GM23338 (cell line): ENCODE measurements around the gene DNAAF2. TPM values are rescaled to one million over a fixed set of nuclear protein-coding genes. Genes with fewer than 3 reads are reported as not detected.

Source experiments
- ATAC-seq: fragments of 200-7000 bp; cut with Tn5 transposase; 3 replicates; pipeline ENCODE4 v1.9.1; 2020
- DNase-seq: peaks from one replicate; pipeline ENCODE4 v3.0.0-alpha.2; 2015; ENCODE audit warnings: low spot score
- H2AFZ ChIP-seq: fragments of 200-600 bp; sonication (generic); 2 replicates; pipeline ENCODE4 v1.8.0; 2016; ENCODE audit warnings: antibody characterized with exemption, mild to moderate bottlenecking, moderate library complexity
- H3F3A ChIP-seq: fragments of 200-600 bp; sonication (generic); replicated peaks from 2 replicates; pipeline ENCODE4 v1.8.0; 2017; ENCODE audit warnings: antibody characterized with exemption, mixed run types, low read depth
- H3K27ac ChIP-seq: fragments of 200-600 bp; sonication (generic); 2 replicates; pipeline ENCODE4 v1.6.1; 2016; ENCODE audit warnings: low read depth
- H3K27me3 ChIP-seq: fragments of 200-600 bp; sonication (generic); 2 replicates; pipeline ENCODE4 v1.8.0; 2016; ENCODE audit warnings: mild to moderate bottlenecking, mixed run types, moderate library complexity; ENCODE audit not compliant: insufficient read depth
- H3K36me3 ChIP-seq: fragments of 200-600 bp; sonication (generic); 2 replicates; pipeline ENCODE4 v1.8.0; 2016; ENCODE audit warnings: mild to moderate bottlenecking; ENCODE audit not compliant: insufficient read depth
- H3K4me1 ChIP-seq: fragments of 200-600 bp; sonication (generic); 2 replicates; pipeline ENCODE4 v1.8.0; 2016; ENCODE audit warnings: mild to moderate bottlenecking, moderate library complexity; ENCODE audit not compliant: insufficient read depth
- H3K4me2 ChIP-seq: fragments of 200-600 bp; sonication (generic); 2 replicates; pipeline ENCODE4 v1.7.1; 2017; ENCODE audit warnings: mixed run types
- H3K4me3 ChIP-seq: fragments of 200-600 bp; sonication (generic); 2 replicates; pipeline ENCODE4 v1.6.1; 2016; ENCODE audit warnings: mixed run types
- H3K79me2 ChIP-seq: fragments of 200-600 bp; sonication (generic); replicated peaks from 2 replicates; pipeline ENCODE4 v1.8.0; 2017; ENCODE audit warnings: mild to moderate bottlenecking; ENCODE audit not compliant: insufficient read depth
- H3K9me2 ChIP-seq: fragments of 200-600 bp; sonication (generic); 2 replicates; pipeline ENCODE4 v1.8.0; 2017; ENCODE audit not compliant: insufficient read depth
- H4K20me1 ChIP-seq: fragments of 200-600 bp; sonication (generic); replicated peaks from 2 replicates; pipeline ENCODE4 v1.8.0; 2017; ENCODE audit warnings: mild to moderate bottlenecking; ENCODE audit not compliant: insufficient read depth
- H3K27ac Mint-ChIP-seq: 2 replicates; pipeline ENCODE4 v1.8.0; 2020; ENCODE audit warnings: inconsistent platforms, mild to moderate bottlenecking, moderate library complexity, mixed read lengths
- H3K27me3 Mint-ChIP-seq: 3 replicates; pipeline ENCODE4 v1.8.0; 2022; ENCODE audit warnings: low read depth, mild to moderate bottlenecking, moderate library complexity, mixed read lengths, inconsistent platforms; ENCODE audit not compliant: insufficient read depth, poor library complexity
- H3K36me3 Mint-ChIP-seq: 3 replicates; pipeline ENCODE4 v1.8.0; 2021; ENCODE audit warnings: low read depth, mild to moderate bottlenecking, inconsistent platforms, moderate library complexity, mixed read lengths
- H3K4me1 Mint-ChIP-seq: 3 replicates; pipeline ENCODE4 v1.8.0; 2020; ENCODE audit warnings: mild to moderate bottlenecking, inconsistent platforms, mixed read lengths
- H3K4me3 Mint-ChIP-seq: 3 replicates; pipeline ENCODE4 v1.8.0; 2021; ENCODE audit warnings: moderate library complexity, mild to moderate bottlenecking, inconsistent platforms, mixed read lengths
- H3K9me3 Mint-ChIP-seq: 3 replicates; pipeline ENCODE4 v1.8.0; 2020; ENCODE audit warnings: moderate library complexity, mild to moderate bottlenecking, inconsistent platforms, mixed read lengths
- JUNB ChIP-seq: IDR thresholded peaks from one replicate; pipeline ENCODE4 v1.6.1; 2016; ENCODE audit warnings: antibody characterized with exemption; ENCODE audit not compliant: unreplicated experiment
- NANOG ChIP-seq: IDR thresholded peaks from 2 replicates; pipeline ENCODE4 v1.6.1; 2016; ENCODE audit warnings: antibody characterized with exemption, borderline replicate concordance
- STAT1 ChIP-seq: IDR thresholded peaks from one replicate; pipeline ENCODE4 v1.6.1; 2016; ENCODE audit warnings: antibody characterized with exemption; ENCODE audit not compliant: unreplicated experiment
- polyA plus RNA-seq: library from polyadenylated mRNA; unstranded; fragments of >200 nt; fragmentation: Nextera tagmentation; extraction: Ambion mirVana; gene quantifications from 2 replicates; pipeline ENCODE4 v1.2.1, GENCODE V29; 2016
- total RNA-seq: library from RNA; depleted of rRNA; stranded (reverse); fragments of >200 nt; shearing (Covaris generic); gene quantifications from 2 replicates; pipeline ENCODE4 v1.2.3, GENCODE V29; 2014
- TF ChIP-seq, protein P1 (sequence below), 2 experiments: fragments of 200-600 bp in 1 of 2; sonication (generic) in 1 of 2; conservative IDR thresholded peaks; 2 replicates each; pipeline versions ENCODE4 v1.5.1 to v1.6.1; 2016 to 2017; ENCODE audit warnings: antibody characterized with exemption in 2 of 2, low read depth in 2 of 2, mild to moderate bottlenecking in 2 of 2, moderate library complexity in 1 of 2
- TF ChIP-seq, protein P2 (sequence below): IDR thresholded peaks from 2 replicates; pipeline ENCODE4 v1.6.1; 2016; ENCODE audit warnings: antibody characterized with exemption
- TF ChIP-seq, protein P3 (sequence below): IDR thresholded peaks from one replicate; pipeline ENCODE4 v1.6.1; 2018; ENCODE audit warnings: antibody characterized with exemption; ENCODE audit not compliant: unreplicated experiment

Gene DNAAF2
- total and polyA plus RNA-seq, 2 experiments from 2014 or later, result 40.4 to 62.6 TPM

DNA sequence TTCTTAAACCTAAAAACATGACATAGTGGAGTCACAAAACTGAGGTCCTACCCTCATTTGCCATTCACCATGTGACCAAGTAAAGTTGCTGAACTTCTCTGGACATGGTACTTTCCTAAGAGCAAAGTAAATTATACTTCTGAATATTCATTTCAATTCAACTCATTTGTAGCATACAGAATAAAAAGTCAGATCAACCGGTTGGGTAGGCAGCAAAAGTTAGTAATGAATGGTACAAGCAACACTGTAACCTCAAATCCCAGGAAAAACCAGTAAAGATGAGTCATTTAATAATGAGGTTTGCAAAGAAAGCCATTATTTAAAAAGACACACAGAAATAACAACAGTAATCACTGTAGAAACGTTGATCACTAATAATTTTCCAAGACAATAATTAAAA lies 44.2 kb upstream of the DNAAF2 start (continued):
- TF ChIP-seq, protein P1, sequence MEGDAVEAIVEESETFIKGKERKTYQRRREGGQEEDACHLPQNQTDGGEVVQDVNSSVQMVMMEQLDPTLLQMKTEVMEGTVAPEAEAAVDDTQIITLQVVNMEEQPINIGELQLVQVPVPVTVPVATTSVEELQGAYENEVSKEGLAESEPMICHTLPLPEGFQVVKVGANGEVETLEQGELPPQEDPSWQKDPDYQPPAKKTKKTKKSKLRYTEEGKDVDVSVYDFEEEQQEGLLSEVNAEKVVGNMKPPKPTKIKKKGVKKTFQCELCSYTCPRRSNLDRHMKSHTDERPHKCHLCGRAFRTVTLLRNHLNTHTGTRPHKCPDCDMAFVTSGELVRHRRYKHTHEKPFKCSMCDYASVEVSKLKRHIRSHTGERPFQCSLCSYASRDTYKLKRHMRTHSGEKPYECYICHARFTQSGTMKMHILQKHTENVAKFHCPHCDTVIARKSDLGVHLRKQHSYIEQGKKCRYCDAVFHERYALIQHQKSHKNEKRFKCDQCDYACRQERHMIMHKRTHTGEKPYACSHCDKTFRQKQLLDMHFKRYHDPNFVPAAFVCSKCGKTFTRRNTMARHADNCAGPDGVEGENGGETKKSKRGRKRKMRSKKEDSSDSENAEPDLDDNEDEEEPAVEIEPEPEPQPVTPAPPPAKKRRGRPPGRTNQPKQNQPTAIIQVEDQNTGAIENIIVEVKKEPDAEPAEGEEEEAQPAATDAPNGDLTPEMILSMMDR (conservative IDR thresholded peaks at IDR 0.05; ENCODE audit: low read depth in 2 of 2), result no peak
- TF ChIP-seq, protein P2, sequence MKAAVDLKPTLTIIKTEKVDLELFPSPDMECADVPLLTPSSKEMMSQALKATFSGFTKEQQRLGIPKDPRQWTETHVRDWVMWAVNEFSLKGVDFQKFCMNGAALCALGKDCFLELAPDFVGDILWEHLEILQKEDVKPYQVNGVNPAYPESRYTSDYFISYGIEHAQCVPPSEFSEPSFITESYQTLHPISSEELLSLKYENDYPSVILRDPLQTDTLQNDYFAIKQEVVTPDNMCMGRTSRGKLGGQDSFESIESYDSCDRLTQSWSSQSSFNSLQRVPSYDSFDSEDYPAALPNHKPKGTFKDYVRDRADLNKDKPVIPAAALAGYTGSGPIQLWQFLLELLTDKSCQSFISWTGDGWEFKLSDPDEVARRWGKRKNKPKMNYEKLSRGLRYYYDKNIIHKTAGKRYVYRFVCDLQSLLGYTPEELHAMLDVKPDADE, result no peak
- TF ChIP-seq JUNB (no peak), STAT1 (no peak), NANOG (no peak)

DNA sequence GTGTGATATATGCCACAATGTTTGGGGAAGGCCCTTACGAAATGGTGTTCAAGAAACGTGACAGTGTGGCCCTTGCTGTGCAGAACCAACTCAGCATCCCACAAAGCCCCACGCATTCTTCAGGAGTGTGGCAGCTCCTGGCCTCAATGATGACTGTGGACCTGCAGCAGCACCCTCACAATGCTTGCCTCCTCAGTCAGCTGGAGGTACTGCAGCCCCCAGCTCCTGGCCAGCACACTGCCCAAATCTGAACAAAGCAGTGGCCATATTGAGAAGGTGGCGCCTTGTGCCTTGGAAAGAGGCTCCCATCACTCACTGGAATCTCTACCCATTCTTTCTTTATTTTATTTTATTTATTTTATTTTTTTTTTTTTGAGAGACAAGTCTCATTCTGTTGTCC lies 42.6 kb upstream of the DNAAF2 start:
- no peaks in the 10 kb centered on the region for H3K79me2 ChIP-seq
- Mint-ChIP-seq H3K27ac (no peak overlapping the region), H3K4me3 (no peak overlapping the region), H3K36me3 (peaks cover 75% of the 10 kb centered on the region), H3K4me1 (no peaks in the 10 kb centered on the region), H3K9me3 (no peaks in the 10 kb centered on the region), H3K27me3 (peaks cover 6% of the 10 kb centered on the region)
- no peaks in the 10 kb centered on the region for H3K9me2 ChIP-seq
- peak; percentile 24 for DNase-seq
- H3K4me3 ChIP-seq, result no peak overlapping the region
- no peak overlapping the region for H3K4me2 ChIP-seq
- no peaks in the 10 kb centered on the region for H4K20me1 ChIP-seq
- H3K27ac ChIP-seq, result no peak overlapping the region
- H2AFZ ChIP-seq, result no peak overlapping the region
- no peaks in the 10 kb centered on the region for H3K4me1 ChIP-seq
- TF ChIP-seq, protein P3, sequence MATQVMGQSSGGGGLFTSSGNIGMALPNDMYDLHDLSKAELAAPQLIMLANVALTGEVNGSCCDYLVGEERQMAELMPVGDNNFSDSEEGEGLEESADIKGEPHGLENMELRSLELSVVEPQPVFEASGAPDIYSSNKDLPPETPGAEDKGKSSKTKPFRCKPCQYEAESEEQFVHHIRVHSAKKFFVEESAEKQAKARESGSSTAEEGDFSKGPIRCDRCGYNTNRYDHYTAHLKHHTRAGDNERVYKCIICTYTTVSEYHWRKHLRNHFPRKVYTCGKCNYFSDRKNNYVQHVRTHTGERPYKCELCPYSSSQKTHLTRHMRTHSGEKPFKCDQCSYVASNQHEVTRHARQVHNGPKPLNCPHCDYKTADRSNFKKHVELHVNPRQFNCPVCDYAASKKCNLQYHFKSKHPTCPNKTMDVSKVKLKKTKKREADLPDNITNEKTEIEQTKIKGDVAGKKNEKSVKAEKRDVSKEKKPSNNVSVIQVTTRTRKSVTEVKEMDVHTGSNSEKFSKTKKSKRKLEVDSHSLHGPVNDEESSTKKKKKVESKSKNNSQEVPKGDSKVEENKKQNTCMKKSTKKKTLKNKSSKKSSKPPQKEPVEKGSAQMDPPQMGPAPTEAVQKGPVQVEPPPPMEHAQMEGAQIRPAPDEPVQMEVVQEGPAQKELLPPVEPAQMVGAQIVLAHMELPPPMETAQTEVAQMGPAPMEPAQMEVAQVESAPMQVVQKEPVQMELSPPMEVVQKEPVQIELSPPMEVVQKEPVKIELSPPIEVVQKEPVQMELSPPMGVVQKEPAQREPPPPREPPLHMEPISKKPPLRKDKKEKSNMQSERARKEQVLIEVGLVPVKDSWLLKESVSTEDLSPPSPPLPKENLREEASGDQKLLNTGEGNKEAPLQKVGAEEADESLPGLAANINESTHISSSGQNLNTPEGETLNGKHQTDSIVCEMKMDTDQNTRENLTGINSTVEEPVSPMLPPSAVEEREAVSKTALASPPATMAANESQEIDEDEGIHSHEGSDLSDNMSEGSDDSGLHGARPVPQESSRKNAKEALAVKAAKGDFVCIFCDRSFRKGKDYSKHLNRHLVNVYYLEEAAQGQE, result no peak
- TF ChIP-seq STAT1, result no peak
- TF ChIP-seq, protein P1 (conservative IDR thresholded peaks at IDR 0.05; ENCODE audit: low read depth in 2 of 2), result peak in 1 of 2 experiments; percentile 14; a peak in 1 of 4 replicates
- H3K27me3 ChIP-seq, result no peaks in the 10 kb centered on the region
- no peaks in the 10 kb centered on the region for H3F3A ChIP-seq
- peaks cover 12% of the 10 kb centered on the region; the same call in 1 of the 2 replicates for H3K36me3 ChIP-seq
- peak; percentile 86 for ATAC-seq
